CD4-positive, alpha-beta T cell treated with Interleukin-4 for 1 hour (primary cell): ENCODE data around the gene HOXB8.

ENCODE experiments used
- DNase-seq, 2 donors: peaks; one replicate each; pipeline ENCODE4 v3.0.0-alpha.2; 2020 to 2022

HOXB8 gene

DNA sequence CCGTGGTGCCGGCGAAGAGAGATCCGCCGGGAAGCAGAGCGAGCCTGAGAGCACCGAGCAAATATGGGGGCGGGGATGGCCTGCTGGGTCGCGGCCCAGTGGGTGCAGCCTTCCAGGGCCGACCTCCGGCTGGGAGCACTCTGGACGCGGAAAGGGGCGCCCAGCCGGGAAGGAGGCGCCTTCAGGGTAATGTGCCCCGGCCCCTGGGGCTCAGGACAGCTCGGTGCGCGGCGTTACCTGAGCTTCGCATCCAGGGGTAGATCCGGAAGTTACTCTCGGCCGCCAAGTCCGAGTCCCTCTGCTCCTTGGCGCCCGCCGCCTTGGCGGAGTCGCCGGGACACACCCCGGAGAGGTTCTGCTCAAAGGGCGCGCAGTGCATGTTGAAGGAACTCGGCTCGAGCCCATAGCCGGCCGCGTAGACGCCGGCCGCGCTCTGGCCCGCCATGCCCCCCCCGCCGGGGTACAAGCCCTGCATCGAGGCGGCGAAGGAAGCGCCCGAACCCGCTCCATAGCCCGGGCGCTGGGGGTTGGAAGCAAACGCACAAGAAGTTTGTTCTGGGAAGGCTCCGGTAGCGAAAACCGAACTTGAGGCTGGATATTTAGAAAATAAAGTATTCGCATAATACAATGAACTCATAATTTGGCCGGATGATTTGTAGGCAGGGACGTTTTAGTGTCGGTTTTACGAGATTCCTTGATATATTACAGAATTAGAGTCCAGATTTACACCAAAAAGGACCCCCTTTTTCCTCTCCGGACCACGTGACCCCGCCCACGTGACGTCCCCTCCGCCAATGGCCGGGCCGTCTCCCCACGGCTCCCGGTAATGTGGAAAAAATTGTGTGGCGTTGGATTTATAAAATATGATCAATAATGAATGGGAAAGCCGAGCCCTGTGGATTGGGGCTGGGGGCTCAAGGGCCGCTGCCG, 4.5 kb downstream of the HOXB8 start, which contains the start of gene HOXB7:
Gene HOXB7, minus strand, starts transcription at position 736 of the 930 bp plus-strand sequence. Its CDS starts 99 bp downstream, at position 637.
- peak; percentile 36 to 61 for DNase-seq

DNA sequence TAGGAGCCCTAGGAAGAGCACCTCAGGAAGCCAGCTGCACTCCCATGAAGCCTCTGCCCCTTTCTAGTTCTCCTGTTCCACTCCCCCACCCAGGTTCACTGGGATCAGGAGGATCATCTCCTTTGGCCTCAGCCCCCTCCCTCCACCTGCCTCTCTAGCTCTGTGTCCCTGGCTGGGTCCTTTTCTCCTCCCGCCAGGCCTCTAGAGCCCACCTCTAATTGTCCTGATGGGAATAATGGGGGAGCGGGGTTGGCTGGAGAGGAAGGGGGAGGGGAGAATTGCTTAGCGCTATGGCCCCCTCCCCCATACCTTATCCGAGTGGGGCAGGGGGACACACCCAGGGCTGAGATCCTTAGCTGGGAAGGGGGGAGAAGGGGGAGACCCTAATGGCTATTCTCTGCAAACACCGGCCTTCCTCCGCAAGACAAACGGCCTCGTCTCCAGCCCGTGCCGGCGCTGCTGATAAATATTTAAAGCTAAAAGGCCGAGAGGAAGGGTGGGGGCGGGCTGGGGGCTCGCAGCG, 5.3 kb downstream of the HOXB8 start:
- no peak for DNase-seq

DNA sequence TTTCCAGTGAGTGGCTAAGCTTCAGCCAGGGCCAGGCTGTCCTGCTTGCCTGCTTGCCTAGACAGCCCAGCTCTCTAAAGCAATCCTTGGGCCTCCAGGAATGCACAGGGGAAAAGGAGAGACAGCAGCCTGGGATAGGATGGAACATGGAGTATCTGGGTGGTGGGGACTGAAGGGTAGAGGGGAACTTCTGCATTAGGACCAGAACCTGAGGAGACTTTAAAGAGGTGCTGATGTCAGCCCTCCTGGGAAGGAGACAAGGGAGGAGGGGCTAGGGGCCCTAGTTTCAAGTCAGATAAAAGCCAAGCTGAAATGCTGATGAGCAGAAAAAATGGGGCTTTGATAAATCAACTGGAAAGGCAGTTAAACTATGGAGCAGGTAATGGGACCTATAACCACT, 6.1 kb downstream of the HOXB8 start:
- no peak for DNase-seq

DNA sequence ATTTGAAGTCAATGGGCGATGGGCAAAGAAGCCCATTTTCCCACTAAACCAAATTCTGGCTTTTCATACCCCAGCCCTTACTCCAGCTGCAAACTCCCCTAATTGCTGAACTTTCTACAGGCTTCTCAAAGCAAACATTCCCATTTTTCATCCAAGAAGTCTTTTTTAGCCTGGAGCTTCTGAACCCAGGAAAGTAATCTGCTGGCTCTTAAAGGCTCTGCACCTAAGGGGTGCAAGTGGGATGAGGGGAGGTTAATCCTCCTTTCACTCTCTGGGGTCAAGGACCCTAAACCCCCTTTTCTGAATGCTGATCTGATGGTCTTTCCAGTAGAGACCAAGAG, 6.6 kb downstream of the HOXB8 start:
- no peak for DNase-seq

DNA sequence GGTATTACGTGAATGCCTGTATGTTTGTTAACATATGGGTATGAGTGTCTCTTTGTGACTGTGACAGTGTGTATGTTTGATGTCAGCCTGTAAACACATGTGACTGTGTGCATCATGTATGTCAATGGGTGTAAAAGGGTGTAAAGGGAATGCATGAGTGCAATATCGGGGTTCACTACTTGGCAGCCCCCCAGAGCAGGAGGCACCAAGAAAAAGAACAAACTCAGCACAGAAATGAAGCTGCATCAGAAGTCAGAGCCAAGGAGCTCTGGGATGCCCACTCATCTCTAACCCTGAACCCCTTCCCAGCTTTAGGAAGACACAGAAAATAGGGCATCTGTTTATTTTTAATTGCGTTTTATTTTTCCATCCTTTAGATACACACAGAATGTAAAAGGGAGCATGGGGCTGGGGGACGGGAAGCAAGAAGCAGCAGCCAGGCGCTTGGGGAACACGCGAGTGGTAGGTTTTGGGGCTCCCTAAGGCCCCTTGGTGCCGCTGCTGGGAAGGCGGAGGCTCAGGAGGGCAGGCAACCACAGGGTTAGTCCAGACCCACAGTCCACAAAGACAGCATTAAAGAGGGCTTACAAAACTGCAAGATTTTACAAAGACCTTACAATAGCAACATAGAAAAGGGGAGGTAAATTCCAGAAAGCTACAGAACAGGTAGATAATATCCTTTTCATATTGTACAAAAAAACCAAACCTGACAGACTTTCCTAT, 8.0 kb downstream of the HOXB8 start:
- no peak for DNase-seq

DNA sequence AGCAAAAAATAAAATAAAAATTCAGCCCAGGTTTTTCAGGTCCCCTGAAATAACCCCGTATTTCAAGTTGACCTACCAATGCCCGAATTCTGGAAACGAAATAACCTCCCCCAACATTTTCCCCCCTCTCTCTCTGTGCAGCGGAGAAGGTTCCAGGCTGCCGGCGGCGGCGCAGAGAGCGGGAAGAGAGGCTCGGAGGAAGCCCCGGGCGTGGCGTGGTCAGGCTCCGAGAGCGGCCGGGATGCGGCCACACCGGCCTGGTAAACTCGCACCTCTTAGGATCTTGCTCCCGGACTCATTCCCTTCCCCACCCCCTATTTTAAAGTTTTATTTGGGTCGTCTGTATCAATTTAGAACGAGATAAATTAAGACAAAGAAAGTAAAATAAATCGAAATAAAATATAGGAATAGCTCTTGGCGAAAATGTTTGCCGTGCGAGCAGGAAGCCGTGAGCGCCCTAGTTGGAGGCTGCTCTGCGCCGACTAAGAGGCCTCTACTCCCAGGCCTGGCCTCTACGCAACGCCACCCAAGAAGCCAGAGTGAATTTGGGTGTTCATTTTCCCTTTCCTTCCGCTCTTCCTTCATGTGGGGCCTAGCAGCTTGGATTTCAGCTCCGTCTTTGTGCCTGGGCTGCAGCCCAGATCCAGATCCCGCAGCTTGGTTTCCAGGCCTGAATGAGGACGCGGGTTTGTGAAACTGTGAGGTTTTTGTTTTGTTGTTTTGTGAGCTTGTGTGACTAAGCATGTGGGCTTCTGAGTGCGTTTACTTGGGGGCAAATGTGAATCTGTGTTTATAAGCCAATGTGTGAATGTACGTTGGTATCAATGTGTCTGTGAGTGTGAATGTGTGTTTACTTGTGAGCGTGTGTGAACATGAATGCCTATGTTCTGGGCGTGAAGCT, 8.9 kb downstream of the HOXB8 start:
- DNase-seq = no peak

DNA sequence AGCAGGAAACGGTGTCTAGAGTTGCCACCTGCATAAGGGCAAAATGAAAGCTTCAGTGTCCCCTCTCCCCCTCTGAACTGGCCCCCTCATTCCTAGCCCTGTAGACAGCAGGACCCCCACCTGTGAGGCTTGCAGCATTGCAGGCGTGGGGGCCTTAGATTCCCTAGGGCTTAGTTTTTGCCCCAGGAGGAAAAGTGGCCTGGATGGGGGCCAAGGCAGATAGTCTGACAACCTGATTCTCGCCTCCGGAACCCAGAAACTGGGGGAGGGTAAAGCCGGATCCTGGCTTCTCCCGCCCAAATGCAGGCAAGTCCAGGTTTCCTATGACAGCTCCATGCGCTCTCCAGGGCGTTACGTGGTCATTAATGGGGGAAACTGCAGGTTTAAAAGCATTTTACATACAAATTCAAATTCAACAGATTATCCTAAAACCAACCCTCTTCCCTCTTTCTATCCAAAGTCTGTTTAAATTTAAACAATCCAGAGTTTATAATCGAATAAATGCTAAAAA, 9.6 kb downstream of the HOXB8 start:
- DNase-seq = no peak

DNA sequence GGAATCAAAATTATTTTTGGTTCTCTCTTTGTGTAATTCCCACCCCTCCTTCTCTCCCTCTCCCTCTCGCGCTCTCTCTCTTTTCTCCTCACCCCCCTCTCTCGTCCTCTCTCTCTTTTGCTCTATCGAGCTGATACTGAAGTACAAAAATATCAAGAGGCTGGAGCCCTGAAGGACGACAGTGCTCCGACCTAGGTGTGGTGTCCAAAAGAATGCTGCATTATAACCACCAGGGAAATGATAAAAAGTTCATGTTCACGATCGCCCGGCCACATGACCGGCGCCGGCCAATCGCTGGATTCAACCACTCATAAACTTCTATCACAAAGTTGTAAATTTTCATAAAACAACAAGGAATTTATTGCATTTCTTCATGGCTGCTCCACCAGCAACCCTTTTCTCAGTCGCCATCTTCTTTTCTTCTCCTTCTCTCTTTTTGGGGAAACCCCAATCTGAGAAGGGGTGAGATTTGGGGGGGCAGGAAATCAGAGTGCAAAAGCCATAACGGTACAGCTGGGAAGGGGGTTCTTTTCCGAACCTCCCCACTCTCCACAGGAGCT, 10.2 kb downstream of the HOXB8 start, which contains the start of gene HOXB6:
Gene HOXB6, minus strand, starts transcription at position 217 of the 560 bp plus-strand sequence. CDS start 6,836 bp downstream, outside the sequence.
- DNase-seq = no peak

DNA sequence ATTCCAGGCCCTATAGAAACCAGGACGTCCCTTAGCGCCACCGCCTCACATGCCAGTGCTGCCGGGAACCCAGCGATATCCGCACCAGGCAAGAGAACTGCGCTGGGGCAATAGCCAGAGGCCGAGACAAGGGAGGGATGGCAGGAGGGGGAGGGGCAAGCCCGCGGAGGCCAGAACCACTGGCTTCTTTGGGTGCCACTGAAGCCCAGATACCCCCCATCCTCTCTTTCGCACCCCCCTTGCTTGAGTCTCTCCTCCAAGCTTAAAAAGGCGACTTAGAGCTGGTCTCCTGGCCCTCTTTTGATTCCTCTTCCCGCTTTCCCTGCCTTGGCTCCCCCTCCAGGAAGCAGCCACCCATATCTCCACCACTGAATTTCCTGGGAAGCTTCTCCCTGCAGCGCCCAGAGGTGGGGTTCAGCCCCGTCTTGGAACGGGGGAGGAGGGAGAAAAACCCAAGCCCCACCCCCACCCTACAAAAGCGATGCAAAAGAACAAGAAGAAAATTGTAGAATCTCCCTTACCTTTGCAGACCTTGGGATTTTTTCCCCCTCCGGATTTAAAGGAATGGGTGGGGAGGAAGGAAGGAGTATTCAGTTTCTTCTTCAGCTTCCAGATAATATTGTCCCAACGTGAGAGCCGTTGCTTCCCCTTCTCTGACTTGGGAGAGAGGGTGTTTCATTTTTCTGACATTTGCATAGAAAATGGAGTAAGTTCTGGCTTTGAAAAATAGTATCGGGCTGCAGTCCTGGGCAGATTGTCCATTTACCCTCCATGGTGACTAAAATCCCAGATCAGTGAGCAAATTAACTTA, 10.9 kb downstream of the HOXB8 start:
- no peak for DNase-seq

DNA sequence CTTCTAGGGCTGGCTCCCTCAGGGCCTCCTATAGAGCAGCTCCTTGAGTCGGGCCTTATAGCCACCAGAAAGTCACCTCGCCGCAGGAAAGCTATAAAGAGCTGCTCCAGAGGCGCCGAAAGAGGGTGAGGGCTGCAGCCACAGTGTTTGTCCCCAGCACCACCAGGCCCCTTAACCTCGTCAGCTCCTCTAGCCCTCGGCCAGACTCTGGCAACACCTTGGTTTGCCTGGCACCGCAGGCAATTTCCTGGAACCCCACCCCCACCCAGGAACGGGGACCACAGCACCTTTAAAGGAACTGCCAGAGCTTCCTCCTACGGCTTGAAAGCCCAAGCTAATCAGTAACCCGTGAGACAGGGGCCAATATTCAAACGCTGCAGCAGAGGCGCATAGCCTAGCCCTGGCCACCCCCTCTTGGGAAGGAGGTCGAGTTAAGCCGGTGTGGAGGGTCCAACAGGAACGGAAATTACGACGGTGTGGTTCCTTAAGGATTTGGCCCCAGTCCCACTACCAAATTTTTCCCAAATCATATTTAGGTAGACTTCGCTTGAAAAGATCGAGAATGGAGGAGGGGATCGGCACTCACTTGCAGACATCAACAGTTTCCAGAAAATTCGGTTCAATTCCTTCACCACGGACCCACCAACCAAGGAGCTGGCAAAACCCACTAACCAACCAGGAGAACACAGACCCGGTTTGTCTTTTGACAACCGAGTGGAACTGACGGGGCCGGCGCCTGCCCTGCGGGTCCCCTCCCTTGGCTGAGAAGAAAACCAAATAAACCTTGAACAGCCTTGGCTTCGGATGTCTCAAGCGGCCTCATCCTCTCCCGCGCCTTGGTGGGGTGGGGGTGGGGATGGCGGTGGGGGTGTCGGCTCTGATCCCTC, 13.3 kb downstream of the HOXB8 start:
- no peak for DNase-seq

DNA sequence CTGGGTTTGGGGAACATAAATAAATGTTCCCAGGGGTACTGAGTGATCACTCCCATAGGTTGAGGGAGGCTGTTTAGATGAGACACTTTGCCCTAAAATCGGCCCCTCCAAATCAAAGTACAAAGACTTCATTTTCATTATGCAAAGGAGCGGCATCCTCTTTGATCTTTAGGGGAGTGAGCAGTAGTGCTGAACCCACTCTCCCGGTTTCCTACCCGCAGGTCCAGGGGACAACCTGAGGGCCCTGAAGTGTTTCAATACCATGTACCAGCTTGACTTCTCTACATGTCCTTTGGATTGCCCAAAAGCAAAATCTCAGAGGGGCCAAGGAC, 13.9 kb downstream of the HOXB8 start:
- DNase-seq = no peak

DNA sequence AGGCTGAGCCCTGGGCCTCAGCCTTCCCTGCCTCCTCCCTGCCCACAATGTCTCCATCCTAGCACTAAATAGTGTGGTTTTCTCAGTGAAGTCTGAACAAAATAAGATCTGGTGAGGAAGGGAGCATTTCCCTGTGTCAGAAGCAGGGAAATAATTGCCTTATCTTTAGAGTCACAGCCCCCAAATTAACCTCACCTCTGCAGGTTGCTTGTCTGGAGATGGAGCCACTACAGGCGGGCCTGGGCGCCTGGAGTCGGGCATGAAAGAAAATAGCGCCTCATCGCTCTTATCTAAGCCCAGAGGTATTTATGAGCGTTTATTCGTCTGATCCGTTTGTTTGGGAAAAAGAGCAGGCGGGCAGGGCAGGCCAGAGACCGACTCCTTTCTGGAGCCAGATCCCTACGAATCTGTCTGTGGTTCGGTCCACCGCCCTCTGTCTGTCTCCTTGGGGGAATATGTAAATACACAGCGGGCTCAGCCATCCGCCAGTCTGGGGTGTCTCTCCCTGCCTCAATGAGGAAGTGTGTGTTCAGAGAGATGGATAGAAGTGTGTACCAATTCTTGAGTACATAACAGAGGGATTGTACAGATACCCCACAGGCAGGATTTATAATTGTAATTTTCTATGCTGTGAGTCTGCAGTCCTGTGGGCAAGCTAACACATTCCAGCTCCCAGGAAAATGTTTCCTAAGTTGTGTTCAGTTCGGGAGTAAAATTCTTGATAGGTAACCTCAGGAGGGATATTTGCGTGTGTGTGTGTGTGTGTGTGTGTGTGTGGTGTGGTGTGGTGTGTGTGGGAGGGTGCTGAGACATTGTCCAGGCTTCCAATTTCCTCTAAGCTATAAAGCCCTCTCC, 14.6 kb downstream of the HOXB8 start:
- no peak for DNase-seq

DNA sequence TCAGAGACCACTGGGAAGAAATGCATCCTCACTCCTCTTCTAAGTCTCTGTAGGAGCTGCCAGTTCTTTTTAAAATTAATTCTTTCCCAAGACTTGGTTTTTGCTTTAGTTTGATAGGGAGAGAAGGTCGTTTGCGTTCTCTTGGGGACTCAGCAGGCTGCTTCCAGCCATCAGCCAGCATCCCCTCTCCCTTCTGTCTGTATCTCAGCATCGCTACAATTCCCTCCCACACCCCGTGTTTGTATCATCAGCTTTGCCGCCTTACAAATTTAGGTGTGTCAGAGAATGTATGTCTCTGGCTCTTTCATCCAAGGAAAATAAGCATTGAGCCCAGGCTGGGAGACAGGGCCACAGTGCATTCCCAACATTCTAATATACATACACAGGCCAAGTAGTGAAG, 15.7 kb downstream of the HOXB8 start:
- no peak for DNase-seq

DNA sequence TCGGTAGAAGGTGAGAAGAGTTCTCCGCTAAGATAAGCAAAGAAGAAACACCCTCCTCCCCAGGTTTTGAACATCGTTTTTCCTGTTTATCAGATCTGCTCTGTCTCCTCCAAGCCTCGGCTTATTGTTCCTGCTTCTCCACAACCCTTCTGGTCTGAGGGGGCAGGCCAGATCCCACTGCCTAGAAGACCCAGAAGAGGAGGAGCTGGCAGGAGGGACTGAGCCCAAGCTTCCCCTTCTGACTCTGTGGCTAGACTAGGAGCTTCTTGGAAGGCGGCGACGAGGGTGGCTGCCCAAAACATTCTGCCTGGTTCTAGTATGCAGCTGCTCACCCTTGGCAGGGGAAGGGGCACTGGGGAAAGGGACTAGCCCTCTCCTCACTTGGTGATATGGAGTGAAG, 16.4 kb downstream of the HOXB8 start:
- DNase-seq = no peak

DNA sequence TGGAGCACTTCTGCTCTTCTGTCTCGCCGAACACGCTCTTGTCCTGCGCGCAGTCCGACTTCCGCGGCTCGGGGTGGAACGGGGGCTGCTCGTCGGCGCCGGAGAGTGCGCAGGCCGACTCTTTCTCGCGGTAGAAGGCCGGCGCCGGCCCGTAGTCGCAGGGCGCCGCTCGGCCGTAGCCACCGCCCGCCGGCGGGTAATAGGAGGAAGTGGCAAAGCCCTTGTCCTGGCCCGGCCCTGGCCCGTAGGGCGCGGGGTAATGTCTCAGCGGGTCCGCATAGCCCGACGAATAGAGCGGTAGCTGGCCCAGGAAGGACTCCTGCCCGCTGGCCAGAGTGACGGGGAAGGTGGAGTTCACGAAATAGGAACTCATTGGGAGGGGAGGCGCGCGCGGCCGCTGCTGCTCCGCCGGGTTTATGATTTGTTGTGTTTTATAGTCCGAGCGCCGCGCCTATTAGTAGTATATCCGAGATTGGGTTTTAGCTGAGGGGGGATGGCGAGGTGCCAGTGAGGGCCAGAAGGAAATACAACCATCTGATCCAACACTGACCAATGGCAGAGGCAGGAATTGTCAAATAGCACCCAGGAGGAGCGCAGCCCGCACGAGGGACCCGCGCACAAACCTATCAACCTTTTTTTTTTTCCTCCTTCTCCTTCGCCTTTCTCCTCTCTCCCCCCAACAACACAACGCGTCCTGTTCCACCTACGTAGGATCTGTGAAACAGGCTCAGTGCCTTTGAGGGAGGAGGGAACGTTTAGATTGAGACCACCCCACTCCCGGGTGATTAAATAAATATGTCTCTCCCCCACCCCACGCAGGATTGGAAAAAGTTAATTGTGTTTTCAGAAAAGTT, 17.1 kb downstream of the HOXB8 start:
- DNase-seq = peak; percentile 33 to 53

DNA sequence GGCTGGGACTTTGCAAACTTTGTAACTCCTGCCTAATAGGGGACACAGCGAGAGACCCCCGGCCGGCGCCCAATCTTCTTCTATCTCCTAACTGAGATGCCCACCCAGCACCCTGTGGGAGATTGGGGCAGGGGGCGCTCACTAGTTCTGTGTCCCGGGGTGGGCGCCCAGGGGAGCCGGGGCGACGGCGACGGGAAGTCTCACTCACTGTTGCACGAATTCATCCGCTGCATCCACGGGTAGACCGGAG, 17.6 kb downstream of the HOXB8 start:
- DNase-seq = no peak

DNA sequence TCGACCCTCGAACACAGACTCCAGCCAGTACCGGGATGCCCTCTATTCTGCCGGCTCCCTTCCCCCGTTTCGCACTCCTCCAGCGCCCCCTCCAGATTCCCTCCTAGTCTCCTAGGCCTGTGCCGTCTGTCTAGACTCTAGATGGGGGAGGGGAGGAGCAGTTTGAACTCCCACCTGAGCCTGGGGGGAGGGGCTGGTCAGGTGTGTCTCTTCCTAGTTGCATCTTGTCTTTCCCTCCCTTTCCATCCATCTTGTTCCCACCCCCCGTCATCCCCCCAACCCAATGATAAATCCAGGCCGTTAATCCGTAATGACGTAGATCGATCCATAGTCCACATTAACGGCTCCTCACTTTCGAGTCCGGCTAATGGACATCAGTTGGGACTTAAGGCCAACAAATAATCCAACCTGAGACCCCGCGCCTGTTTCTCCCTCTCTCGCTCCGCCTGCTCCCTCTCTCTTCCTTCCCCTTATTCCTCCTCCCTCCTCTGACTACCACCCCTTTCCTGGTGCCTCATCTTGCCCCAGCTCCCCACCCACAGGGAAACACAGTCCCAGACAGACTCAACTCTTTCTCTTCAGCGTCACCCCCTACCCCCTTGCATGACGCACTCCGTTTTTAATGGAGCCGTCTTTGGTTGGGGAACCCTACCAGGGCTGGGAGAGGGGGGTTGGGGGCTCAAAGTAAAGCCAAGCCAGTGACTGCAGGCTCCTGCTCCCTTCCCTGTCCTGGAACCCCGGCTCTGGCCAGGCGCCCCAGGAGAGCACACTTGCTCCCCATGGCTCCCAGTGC, 18.2 kb downstream of the HOXB8 start:
- DNase-seq = no peak
